CD4-positive, alpha-beta T cell treated with Interferon gamma for 1 hour (primary cell): ENCODE results near the gene DHX8.
A peak's percentile ranks its signal among the peaks of the same experiment; 100 is the strongest.
"Not testable (repeated sequence)": the region's sequence is repeated elsewhere in the genome, so short reads cannot be mapped to it uniquely, and the experiment has no call there.

Experiments
- DNase-seq: peaks from one replicate; pipeline ENCODE4 v3.0.0-alpha.2; 2020

Gene DHX8

DNA sequence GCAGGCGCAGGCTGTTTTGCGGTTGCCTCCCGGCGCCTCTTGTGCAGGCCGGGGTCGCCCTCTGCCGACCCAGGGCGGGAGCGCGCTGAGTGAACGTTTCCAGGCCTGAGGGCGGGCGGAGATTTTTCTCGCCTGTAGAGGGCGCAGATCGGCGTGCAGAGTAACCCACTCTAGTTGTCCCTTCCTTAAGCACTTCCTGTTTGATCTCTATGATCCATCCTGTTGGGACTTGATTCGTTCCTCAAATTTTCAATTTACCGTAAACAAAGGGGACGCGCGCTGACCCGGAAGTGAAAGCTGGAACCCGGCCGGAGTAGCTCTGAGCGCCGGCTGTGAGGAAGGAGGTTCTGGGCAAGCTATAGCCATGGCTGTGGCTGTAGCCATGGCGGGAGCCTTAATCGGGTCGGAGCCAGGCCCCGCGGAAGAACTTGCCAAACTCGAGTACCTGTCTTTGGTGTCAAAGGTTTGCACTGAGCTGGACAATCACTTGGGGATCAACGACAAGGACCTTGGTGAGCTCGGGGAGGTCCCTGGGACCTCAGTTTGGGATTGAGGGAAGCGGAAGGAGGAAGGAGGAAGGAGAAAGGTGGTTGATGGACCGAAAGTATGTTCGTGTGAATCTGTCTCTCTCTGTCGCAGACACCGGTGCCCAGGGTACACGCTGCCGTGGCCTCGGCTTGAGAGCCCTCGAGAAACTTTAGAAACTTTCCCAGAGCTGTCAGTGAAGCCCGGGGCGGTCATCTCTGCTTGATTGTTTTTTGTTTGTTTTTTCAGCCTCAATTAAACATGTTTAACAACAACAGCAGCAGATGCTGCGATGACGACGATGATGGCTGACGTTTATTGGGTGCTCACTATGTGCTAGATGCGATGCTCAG, at the start of gene DHX8:
Gene DHX8, plus strand, starts transcription at position 302 of the 878 bp plus-strand sequence. Its CDS starts 63 bp downstream, at position 365.
- DNase-seq = peak; percentile 96

DNA sequence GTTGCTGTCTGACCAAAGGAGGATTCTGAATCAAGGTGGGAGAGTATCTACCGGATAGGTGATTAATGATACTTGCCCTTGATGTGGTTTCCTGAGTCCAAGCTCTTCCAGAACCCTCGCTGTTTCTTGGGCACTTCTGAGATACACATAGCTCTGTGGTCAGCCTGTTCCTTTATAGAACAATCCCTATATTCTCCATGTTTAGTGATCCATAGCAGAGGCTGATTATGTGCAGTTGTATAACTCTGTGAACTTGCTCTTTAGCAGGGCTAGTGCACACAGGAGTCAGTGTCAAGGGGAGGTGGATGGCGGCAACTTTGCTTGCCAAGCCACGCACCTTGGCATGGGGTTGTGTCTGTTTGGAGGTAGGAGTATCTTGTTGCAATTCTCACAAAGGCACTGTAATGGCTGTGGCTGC, 48.9 kb upstream of the DHX8 start:
- no peak for DNase-seq

DNA sequence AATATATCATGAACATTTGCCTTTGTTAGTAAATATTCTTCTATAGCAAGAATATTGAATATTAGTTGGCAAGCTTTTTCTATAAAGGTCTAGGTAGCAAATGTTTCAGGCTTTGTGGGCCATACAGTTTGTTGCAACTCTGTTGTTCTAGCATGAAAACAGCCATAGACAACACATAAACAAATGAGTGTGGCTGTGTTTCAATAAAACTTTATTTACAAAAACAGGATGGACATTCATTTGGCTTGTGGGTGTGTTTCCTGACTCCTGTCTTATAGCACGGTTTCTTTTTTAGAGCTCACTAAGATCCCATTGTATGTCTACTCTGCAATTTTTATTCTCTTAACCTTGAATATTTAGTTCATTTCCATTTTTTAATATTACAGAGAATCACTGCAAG, 46.0 kb upstream of the DHX8 start:
- DNase-seq = no peak

DNA sequence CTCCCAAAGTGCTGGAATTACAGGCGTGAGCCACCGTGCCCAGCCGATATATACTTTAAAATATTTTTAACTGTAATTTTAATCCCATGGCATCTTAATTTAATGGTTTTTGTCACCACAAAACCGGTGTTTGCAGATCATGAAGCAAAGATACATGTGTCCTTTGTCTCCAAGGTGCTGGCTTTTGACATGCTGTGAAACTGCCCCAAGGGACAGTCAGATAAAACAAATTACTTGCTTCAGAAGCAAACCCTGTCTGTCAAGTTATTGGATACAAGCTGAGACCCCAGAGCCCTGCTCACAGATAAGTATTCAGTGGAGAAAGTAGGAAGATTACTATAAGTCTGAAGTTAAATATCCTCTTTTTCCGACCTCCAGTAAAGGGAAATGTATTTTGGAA, 45.1 kb upstream of the DHX8 start:
- no peak for DNase-seq

DNA sequence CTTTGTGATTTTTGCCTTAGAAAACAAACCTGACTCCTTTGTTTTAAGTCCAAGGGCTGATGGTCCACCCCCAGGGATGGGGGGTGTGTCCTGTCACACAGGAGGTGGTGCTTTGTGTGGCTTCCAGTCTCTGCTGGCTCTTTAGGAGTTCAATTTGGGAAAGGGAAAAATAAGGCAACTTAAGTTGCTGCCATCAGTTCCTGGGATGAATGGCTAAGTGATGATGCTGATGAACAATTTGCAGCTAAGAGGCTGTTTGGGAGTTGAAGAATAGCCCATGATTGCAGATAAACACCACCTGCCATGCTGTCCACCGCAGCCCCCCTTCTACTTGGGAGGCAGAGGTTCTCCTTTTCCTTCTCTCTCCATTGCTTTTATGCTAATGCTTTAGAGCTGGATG, 44.7 kb upstream of the DHX8 start:
- no peak for DNase-seq

DNA sequence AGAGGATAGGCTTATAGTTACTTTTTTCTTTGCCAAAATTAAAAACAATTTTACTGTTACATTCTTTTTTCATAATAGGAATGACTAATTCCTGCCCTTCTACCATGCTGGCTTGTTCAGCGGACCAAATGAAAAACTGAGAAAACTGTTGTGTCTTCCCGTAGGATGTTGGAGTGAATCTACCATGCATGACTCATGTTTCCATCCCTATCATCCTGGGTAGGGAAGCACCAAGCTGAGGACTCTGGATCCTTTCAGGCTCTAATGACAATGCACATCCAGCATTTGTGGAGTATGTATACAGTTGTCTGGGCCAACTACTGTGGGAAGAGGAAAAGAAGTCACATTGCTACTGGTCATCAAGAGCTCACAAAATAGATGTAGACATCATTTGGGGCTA, 41.1 kb upstream of the DHX8 start:
- no peak for DNase-seq

DNA sequence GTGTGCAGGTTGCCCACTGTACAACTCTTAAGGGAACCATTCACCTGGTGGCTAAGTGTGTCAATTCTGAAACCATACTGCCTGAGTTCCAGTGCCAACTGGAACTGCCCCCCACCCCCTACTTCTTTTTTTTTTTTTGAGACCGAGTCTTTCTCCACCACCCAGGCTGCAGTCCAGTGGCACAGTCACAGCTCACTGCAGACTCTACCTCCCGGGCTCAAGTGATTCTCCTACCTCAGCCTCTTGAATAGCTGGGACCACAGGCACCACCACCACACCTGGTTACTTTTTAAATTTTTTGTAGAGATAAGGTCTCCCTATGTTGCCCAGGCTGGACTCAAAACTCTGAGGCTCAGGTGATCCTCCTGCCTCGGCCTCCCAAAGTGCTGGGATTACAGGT, 40.4 kb upstream of the DHX8 start:
- DNase-seq = no peak

DNA sequence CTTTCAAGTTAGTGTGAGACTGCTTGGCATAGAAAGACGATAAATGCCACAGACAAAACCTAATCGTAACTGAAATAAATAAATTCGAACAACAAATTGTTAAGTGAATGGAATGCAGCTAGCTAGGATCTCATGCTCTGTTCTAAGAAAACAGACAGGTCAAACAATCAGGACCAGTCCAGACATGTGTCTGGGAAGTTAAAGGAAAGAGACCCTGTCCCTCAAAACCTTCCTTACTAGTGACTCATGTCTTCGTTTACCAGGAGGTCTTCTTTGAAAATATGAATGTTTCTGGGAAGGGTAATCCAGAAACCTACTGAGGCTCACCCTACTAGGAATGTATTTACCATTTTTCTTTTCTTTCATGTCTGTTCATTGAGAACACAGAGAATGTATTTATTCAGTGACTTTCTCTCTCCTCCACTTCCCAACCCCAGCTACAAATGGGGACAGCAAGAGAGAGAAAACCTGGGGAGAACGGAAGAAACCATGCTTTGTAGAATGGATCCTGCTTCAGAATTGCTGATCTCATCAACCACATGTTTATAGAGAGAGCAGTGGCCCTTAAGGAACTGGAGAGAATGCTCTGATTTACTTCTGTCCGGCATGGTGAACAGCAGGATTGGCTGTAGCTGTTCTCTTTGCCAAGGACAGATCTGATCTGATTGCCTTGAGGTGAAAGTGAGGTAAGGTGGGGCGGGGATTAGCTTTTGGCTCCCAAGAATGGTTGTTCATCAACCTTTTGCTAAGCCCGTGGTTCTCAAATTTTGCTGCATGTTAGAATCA, 39.4 kb upstream of the DHX8 start:
- no peak for DNase-seq

DNA sequence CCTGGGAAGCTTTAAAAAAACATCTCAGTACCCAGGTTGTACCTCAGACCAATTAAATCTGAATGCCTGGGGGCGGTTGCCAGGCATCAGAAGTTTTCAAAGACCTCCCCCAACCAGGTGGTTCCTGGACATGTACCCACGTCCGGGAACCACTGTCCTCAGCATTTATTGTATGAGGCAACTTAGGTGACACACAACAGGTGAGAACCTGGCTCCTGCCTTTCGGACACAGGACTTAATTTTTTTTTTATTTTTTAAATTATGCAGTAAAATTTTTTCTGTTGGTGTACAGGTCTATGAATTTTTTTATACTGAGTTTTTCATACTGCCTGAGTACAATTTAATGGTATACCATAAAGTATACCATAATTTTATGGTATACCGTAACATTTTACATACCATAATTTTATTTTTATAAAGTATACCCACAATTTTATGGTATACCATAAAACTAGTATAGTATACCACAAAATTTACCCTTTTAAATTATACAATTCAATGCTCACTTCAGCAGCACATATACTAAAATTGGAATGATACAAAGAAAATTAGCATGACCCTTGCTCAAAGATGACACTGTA, 38.7 kb upstream of the DHX8 start:
- no peak for DNase-seq

DNA sequence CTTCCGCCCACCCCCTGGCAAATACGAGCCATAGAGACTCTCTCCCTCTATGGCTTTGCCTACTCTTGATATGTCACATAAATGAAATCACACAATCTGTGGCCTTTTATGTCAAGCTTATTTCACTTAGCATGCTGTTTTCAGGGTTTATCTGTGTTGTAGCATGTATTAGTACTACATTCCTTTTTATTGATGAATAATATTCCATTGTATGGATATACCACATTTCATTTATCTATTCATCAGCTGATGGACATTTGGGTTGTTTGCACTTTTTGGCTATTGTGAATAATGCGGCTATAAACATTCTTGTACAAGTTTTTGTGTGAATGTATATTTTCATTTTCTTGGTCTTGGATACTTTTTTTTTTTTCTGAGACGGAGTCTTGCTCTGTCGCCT, 37.0 kb upstream of the DHX8 start:
- DNase-seq = no peak

DNA sequence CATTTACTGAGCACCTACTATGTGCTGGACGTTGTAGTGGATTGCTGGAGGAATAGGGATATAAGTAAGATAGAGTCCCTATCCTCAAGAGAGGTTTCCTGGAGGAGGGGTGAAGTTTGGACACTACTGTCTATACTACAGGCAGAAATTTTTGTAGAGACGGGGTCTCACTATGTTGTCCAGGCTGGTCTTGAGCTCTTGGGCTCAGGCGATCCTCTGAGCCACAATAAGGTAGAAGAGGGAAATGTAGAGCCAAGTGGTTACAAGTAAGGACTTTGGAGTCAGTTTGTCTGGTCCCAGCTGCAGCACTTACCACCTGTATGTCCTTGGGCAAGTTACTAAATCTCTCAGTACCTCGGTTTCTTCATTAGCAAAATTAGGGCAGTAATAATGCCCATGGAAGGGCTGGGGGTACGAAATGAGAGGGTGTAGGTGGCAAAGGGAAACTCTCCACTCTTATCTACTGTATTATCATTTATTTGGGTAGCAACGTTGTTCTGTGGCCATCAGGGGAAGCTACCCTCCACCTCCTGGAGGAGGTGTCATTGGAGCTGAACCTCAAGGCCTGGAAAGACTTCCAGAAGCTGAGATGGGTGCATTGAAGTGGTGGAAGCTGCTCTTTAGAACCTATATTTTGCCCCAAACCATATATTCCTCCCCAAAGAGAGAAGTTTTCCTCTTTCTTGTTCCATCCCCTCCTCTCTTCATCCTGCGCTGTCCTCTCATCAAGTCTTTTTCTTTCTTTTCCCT, 34.9 kb upstream of the DHX8 start:
- DNase-seq = no peak

DNA sequence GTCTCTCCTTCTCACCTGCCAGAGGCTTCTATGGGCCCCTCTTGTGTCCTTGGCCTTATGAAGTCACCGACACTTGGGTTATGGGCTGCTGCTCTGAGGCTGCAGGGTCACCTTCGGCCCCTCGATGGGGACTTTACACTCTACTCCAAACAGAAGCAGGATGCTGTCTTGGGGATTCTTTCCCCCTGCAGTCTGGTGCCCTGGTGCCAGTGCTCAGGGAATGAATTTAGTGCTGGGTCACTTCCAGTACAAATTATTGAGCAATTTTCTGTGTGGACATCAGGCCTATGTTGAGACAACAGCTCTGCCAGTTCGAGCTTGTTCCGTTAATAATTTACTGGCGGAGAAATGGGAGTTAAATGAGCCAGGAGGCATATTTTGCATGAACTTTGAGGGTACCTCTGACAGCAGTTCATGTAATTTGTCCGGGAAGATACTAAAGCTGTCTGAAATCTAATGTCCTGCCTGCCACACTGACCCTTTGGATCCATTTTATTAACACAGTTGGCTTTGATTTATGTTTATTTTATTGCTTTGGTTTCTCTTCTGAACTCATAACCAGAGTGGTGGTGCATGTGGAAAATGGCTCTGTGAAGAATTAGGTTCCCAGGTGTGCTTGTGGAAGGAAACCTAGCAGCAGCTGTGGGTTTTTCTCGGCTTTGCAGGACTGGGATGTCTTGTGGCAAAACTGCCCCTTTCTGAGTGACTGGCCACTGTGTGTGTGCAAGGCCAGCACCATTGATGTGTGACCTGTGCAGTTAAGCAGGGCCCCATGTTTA, 34.1 kb upstream of the DHX8 start:
- DNase-seq = no peak

DNA sequence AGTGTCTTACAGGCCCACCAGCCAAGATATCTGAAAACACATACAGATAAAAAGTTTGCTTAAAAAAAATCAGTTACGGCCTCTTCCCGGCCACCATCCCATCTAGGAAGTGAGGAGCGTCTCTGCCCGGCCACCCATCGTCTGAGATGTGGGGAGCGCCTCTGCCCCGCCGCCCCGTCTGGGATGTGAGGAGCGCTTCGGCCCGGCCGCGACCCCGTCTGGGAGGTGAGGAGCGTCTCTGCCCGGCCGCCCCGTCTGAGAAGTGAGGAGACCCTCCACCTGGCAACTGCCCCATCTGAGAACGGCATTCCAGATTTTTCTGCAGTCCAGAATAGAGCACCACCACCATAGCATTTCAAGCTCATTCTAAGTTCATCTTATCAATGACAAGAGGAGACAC, 33.0 kb upstream of the DHX8 start:
- not testable (repeated sequence) for DNase-seq

DNA sequence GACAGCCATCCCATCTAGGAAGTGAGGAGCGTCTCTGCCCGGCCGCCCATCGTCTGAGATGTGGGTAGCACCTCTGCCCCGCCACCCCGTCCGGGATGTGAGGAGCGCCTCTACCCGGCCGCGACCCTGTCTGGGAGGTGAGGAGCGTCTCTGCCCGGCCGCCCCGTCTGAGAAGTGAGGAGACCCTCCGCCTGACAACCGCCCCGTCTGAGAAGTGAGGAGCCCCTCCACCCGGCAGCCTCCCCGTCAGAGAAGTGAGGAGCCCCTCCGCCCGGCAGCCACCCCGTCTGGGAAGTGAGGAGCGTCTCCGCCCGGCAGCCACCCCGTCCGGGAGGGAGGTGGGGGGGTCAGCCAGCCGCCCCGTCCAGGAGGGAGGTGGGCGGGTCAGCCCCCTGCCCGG, 32.0 kb upstream of the DHX8 start:
- DNase-seq = not testable (repeated sequence)

DNA sequence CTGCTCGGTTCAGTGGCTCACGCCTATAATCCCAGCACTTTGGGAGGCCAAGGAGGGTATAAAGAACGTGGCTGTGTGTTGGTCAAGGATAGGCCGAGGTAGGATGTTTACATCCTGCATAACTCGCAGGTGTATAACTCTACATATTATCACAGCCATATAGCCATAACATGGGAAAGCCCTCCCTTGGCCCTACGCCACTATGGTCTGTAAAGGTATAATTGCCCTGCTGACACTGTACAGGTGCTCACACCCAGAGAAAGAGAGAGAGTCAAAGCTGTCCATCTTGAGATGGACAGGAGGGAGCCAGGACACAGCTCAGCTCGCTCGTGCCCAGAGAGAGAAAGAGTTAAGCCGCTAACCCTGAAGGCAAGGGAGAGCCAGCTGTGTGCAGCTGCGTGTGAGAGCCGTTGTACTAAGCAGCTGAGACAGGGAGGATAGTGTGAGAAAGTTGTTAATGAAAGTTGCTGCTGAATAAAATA, 30.4 kb upstream of the DHX8 start:
- DNase-seq = no peak

DNA sequence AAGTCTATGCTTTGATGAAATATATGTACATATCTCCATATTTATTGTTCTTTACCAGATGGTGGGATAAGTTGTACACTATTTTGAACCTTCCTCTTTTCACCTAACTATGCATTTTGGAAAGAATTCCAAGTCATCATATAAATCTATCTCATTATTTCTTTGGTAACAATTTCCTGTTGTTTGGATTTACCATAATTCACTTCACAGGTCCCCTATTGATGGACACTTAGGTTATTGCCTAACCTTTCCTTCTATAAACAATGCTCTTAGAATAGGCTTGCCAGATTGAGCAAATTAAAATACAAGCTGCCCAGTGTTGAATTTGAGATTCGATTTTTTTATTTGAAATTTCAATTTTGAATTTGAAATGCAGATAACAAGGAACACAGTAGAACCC, 28.9 kb upstream of the DHX8 start:
- no peak for DNase-seq

DNA sequence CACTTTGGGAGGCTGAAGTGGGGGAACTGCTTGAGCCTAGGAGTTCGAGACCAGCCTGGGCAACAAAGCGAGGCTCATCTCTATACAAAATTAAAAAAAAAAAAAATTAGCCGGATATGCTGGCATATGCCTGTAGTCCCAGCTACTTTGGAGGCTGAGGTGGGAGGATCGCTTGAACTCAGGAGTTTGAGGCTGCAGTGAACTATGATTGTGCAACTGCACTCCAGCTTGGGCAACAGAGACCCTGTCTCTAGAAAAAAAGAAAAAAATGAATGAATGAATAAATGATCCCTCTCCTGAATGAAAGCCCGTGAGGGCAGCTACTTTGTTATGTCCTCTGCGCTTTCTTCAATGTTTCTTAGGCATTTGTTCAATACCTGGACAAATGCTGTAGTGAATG, 27.7 kb upstream of the DHX8 start:
- DNase-seq = no peak

DNA sequence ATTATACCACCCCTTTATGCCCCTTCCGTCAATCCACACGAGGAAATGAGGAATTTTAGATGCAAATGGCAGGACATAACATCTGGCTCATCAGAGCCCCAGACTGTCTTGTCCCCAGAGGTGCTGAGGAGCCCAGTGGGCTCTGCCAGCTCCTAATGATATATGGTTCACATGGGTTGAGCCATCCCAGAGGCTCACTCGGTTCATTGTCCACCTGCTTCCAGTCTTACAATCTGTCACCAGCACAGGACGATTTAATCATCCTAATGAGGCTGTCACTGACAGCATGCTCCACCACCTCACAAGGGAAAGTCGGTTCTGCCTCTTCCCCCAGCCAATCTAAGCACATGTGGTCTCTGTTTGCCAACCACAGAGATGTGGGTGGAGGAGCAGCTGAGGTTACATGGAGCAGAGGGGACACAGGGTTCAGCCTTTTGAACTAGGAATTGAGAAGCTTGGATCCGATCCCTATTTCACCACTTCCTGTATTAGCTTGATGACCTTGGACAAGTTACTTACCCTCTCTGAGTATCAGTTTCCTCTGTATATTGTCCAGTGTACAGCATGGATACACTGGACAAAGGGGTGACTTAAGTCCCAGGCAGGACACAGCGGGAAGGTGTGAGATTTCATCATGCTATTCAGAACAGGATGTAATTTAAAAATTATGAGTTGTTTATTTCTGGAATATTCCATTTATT, 27.0 kb upstream of the DHX8 start:
- DNase-seq = no peak

DNA sequence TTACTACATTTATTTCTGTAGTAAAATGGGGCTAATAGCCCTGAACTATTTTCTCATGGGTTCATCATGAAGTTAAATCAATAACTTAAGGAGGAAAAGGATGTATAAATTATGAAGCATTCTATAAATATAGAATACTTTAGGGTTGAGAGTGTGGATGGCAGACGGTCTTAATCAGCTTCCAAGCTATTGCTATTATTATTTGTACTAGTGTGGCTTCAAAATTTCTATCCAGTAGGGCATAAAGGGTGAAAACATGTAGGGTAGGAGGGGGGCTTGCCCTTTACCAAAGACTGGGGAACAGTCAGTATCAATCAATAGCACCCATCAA, 26.4 kb upstream of the DHX8 start:
- no peak for DNase-seq

DNA sequence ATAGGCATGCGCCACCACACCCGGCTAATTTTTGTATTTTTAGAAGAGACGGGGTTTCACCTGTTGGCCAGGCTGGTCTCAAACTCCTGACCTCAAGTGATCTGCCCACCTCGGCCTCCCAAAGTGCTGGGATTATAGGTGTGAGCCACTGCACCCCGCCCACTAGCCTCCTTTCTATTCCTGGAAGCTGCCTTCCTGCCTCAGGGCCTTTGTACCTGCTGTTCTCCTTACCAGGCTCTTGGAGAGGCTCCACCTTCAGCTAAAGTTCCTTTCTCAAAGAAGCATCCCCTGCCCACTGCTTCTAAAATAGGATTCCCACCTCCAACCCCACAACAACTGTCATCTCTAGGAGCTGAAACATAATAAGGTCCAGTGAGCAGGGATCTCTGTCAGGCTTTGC, 23.9 kb upstream of the DHX8 start:
- DNase-seq = not testable (repeated sequence)

DNA sequence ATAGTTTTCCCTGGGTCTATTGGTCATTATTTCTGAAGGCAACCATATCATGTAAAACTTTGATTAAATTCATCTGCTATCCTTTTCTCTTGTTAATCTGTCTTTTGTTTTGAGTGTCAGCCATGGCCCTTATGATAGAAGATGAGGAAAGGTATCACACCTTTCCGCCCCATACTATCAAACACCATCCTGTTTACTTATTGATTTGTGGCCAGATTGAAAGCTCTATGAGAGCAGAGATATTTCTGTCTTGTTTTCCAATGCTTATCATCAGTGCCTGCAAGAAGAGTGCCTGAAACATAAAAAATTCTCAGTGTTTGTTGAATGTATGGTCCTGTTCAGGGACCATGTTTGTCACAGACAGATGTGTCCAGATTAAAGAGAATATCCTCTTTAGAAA, 22.6 kb upstream of the DHX8 start:
- no peak for DNase-seq

DNA sequence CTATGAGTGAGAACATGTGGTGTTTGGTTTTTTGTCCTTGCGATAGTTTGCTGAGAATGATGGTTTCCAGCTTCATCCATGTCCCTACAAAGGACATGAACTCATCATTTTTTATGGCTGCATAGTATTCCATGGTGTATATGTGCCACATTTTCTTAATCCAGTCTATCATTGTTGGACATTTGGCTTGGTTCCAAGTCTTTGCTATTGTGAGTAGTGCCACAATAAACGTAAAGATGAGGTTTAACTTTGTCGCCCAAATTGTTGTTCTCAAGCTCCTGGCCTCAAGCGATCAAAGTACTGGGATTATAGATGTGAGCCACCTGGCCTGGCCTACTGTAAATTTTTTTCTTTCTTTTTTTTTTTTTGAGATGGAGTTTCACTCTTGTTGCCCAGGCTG, 21.2 kb upstream of the DHX8 start:
- not testable (repeated sequence) for DNase-seq
